IMR-90 (cell line): ENCODE measurements around the gene NDUFS2. TPM values are rescaled to one million over a fixed set of nuclear protein-coding genes. Genes with fewer than 3 reads are reported as not detected.

ENCODE experiments used
- ATAC-seq: fragments of 200-7000 bp; cut with Tn5 transposase; 2 replicates; pipeline ENCODE4 v1.9.1; 2020; ENCODE audit warnings: low read depth, mild to moderate bottlenecking, moderate library complexity
- BruUV-seq: library from RNA; stranded (reverse); fragments of 400-500 nt; replicated peaks from 2 replicates; lab custom pipeline; 2021; lab: Mats Ljungman, UMichigan
- CTCF ChIA-PET: fragments of 300-600 bp; formaldehyde crosslinking; extraction: SDS; loops from one replicate; lab custom pipeline; 2021; ENCODE audit warnings: antibody characterized with exemption; lab: Yijun Ruan, JAX
- POLR2A ChIA-PET: fragments of 300-600 bp; sonication (Branson Sonifier 250); formaldehyde crosslinking; loops from one replicate; lab custom pipeline; 2022; ENCODE audit warnings: antibody characterized with exemption; ENCODE audit not compliant: unreplicated experiment; lab: Charles Lee
- DNase-seq: peaks from one replicate; pipeline ENCODE4 v3.0.0; 2013
- H2AFZ ChIP-seq: replicated peaks from 2 replicates; pipeline ENCODE3; 2013; ENCODE audit warnings: low read length, mild to moderate bottlenecking; ENCODE audit not compliant: poor library complexity
- H2AK5ac ChIP-seq: 2 replicates; pipeline ENCODE4 v1.6.1; 2013; ENCODE audit warnings: low read depth, low read length, inconsistent platforms
- H2AK9ac ChIP-seq: replicated peaks from 2 replicates; pipeline ENCODE3; 2013; ENCODE audit warnings: mild to moderate bottlenecking, low read depth, low read length, moderate library complexity; ENCODE audit not compliant: poor library complexity
- H2BK120ac ChIP-seq: 2 replicates; pipeline ENCODE4 v1.6.1; 2013; ENCODE audit warnings: low read depth, low read length, inconsistent platforms
- H2BK15ac ChIP-seq: 3 replicates; pipeline ENCODE4 v1.6.1; 2013; ENCODE audit warnings: low read depth, low read length, inconsistent platforms
- H2BK20ac ChIP-seq: 2 replicates; pipeline ENCODE4 v1.6.1; 2013; ENCODE audit warnings: low read depth, mild to moderate bottlenecking, inconsistent platforms, low read length, moderate library complexity
- H2BK5ac ChIP-seq: 2 replicates; pipeline ENCODE4 v1.6.1; 2013; ENCODE audit warnings: mild to moderate bottlenecking, low read depth, low read length, inconsistent platforms; ENCODE audit not compliant: poor library complexity, severe bottlenecking
- H3K14ac ChIP-seq: replicated peaks from 2 replicates; pipeline ENCODE4 v1.6.1; 2013; ENCODE audit warnings: low read depth, low read length, inconsistent platforms
- H3K18ac ChIP-seq: 2 replicates; pipeline ENCODE4 v1.6.1; 2013; ENCODE audit warnings: low read depth, low read length, control low read depth
- H3K23ac ChIP-seq: 2 replicates; pipeline ENCODE4 v1.6.1; 2013; ENCODE audit warnings: low read depth, low read length, inconsistent platforms
- H3K27ac ChIP-seq: 2 replicates; pipeline ENCODE4 v1.5.1; 2013; ENCODE audit warnings: mild to moderate bottlenecking, control low read depth, low read length; ENCODE audit not compliant: insufficient read depth
- H3K27me3 ChIP-seq: 2 replicates; pipeline ENCODE4 v1.6.1; 2013; ENCODE audit warnings: low read length; ENCODE audit not compliant: control insufficient read depth, insufficient read depth
- H3K36me3 ChIP-seq: 2 replicates; pipeline ENCODE4 v1.6.1; 2013; ENCODE audit warnings: low read length, mixed read lengths; ENCODE audit not compliant: control insufficient read depth, insufficient read depth
- H3K4ac ChIP-seq: 2 replicates; pipeline ENCODE4 v1.6.1; 2013; ENCODE audit warnings: low read depth, low read length, inconsistent platforms
- H3K4me1 ChIP-seq: 2 replicates; pipeline ENCODE4 v1.6.1; 2013; ENCODE audit warnings: low read length, mixed read lengths; ENCODE audit not compliant: control insufficient read depth, insufficient read depth
- H3K4me2 ChIP-seq: 2 replicates; pipeline ENCODE4 v1.6.1; 2013; ENCODE audit warnings: low read depth, mild to moderate bottlenecking, control low read depth, low read length, moderate library complexity
- H3K4me3 ChIP-seq: 2 replicates; pipeline ENCODE4 v1.5.1; 2013; ENCODE audit warnings: low read depth, mild to moderate bottlenecking, control low read depth, low read length, moderate library complexity; ENCODE audit not compliant: insufficient read depth
- H3K56ac ChIP-seq: 2 replicates; pipeline ENCODE4 v1.6.1; 2013; ENCODE audit warnings: low read length, inconsistent platforms; ENCODE audit not compliant: insufficient read depth; ENCODE audit errors: extremely low read depth
- H3K79me1 ChIP-seq, 2 experiments: 2 replicates each; pipeline ENCODE4 v1.6.1; 2013; ENCODE audit warnings: low read length in 2 of 2, inconsistent platforms in 1 of 2, low read depth in 1 of 2
- H3K9ac ChIP-seq: 2 replicates; pipeline ENCODE4 v1.6.1; 2013; ENCODE audit warnings: low read depth, low read length, control low read depth
- H3K9me1 ChIP-seq: 2 replicates; pipeline ENCODE4 v1.6.1; 2013; ENCODE audit warnings: low read length, inconsistent platforms; ENCODE audit not compliant: insufficient read depth
- H3K9me3 ChIP-seq: 2 replicates; pipeline ENCODE4 v1.6.1; 2013; ENCODE audit warnings: low read length; ENCODE audit not compliant: control insufficient read depth, insufficient read depth
- H4K20me1 ChIP-seq: 2 replicates; pipeline ENCODE4 v1.6.1; 2013; ENCODE audit warnings: low read length, inconsistent platforms; ENCODE audit not compliant: insufficient read depth
- H4K5ac ChIP-seq: 2 replicates; pipeline ENCODE4 v1.6.1; 2013; ENCODE audit warnings: mild to moderate bottlenecking, low read depth, low read length, control low read depth
- H4K8ac ChIP-seq, 2 experiments: 2 replicates each; pipeline ENCODE4 v1.6.1; 2013; ENCODE audit warnings: low read depth in 2 of 2, low read length in 2 of 2, control low read depth in 1 of 2, inconsistent platforms in 1 of 2
- H4K91ac ChIP-seq: 2 replicates; pipeline ENCODE4 v1.6.1; 2013; ENCODE audit warnings: low read depth, low read length, inconsistent platforms; ENCODE audit not compliant: insufficient read depth
- CHD1 ChIP-seq: IDR thresholded peaks from 2 replicates; pipeline ENCODE4 v1.6.1; 2012; ENCODE audit warnings: low read depth, low read length, improper control_type of control experiment
- ELK1 ChIP-seq: fragments of 150-350 bp; IDR thresholded peaks from 2 replicates; pipeline ENCODE4 v1.6.1; 2016; ENCODE audit warnings: low read depth, mild to moderate bottlenecking, low read length, moderate library complexity, borderline replicate concordance
- FOS ChIP-seq: fragments of 150-350 bp; IDR thresholded peaks from 2 replicates; pipeline ENCODE4 v1.6.1; 2016; ENCODE audit warnings: low read depth, low read length
- RAD21 ChIP-seq: IDR thresholded peaks from 2 replicates; pipeline ENCODE4 v1.6.1; 2012; ENCODE audit warnings: low read length, improper control_type of control experiment
- RCOR1 ChIP-seq: IDR thresholded peaks from 2 replicates; pipeline ENCODE4 v1.6.1; 2012; ENCODE audit warnings: mild to moderate bottlenecking, low read length, improper control_type of control experiment; ENCODE audit not compliant: insufficient replicate concordance
- RFX5 ChIP-seq: IDR thresholded peaks from 2 replicates; pipeline ENCODE4 v1.8.0; 2012; ENCODE audit warnings: low read depth, mild to moderate bottlenecking, low read length, moderate library complexity
- SMC3 ChIP-seq: fragments of 150-350 bp; IDR thresholded peaks from 2 replicates; pipeline ENCODE4 v1.6.1; 2016; ENCODE audit warnings: low read depth, mild to moderate bottlenecking, antibody characterized with exemption, low read length, moderate library complexity
- WGBS, 2 experiments: methylation state at CpG; one replicate each; pipeline versions ENCODE4 v1.1.5 to v1.1.7; 2013; ENCODE audit warnings: missing lambda C conversion rate in 2 of 2; ENCODE audit not compliant: insufficient read length in 1 of 2; ENCODE audit errors: extremely low coverage in 2 of 2; 5-methylcytosine and 5-hydroxymethylcytosine counted together
- dilution Hi-C: fragments of 300-500 bp; cut with HindIII; formaldehyde crosslinking; loops from one replicate; pipeline ENCODE4 v1.14.3; 2018; ENCODE audit warnings: low sequenced_read_pairs; ENCODE audit not compliant: unreplicated experiment
- in situ Hi-C: fragments of 300-500 bp; cut with MboI; formaldehyde crosslinking; loops from 3 replicates; pipeline ENCODE4 v1.14.3; 2019; ENCODE audit warnings: low sequenced_read_pairs, inconsistent platforms, mixed read lengths
- intact Hi-C: fragments of 100-400 bp; cut with micrococcal nuclease; formaldehyde crosslinking; loops from 2 replicates; pipeline ENCODE4 v1.10.0; 2022
- polyA plus RNA-seq, 3 experiments: library from polyadenylated mRNA; depleted of rRNA; stranded (reverse); fragments of >200 nt; gene quantifications; 2 replicates each; pipeline ENCODE4 v1.2.3, GENCODE V29; 2012; ENCODE audit warnings: low replicate concordance in 1 of 3
- total RNA-seq: library from RNA; depleted of rRNA; stranded (reverse); fragments of >200 nt; gene quantifications from 2 replicates; pipeline ENCODE4 v1.2.3, GENCODE V29; 2012

NDUFS2 gene
- total and polyA plus RNA-seq, 2 of the 4 experiments (the other 2 are of a cell fraction): 85.5 to 101 TPM

- H3K4ac ChIP-seq: no peak overlapping the region
- dilution Hi-C loops (no loop called here), in situ Hi-C loops (no loop called here)
Measured at GRCh38 chr1:161242313-161242712, 40.1 kb downstream of the NDUFS2 start.

More at GRCh38 chr1:161242313-161242712, 40.1 kb downstream of the NDUFS2 start:
- Histone ChIP-seq H2BK5ac (no peak overlapping the region), H2AFZ (no peak overlapping the region), H3K27me3 (peaks cover 12% of the 10 kb centered on the region), H2BK20ac (no peak overlapping the region), H4K8ac (no peak overlapping the region), H3K18ac (no peak overlapping the region), H3K36me3 (no peaks in the 10 kb centered on the region), H3K27ac (no peak overlapping the region), H2AK5ac (no peak overlapping the region), H3K9ac (no peak overlapping the region), H3K56ac (no peak overlapping the region), H4K20me1 (no peaks in the 10 kb centered on the region), H2BK15ac (no peak overlapping the region), H3K23ac (no peak overlapping the region), H3K4me2 (no peak overlapping the region), H4K91ac (no peak overlapping the region), H3K9me3 (no peaks in the 10 kb centered on the region), H3K4me3 (no peak overlapping the region), H3K14ac (no peak overlapping the region), H3K79me1 (no peaks in the 10 kb centered on the region), H4K5ac (no peak overlapping the region), H3K4me1 (no peaks in the 10 kb centered on the region), H2AK9ac (no peak overlapping the region), H2BK120ac (no peak overlapping the region), H3K9me1 (no peaks in the 10 kb centered on the region)
- intact Hi-C loops: no loop called here
- CTCF ChIA-PET: no interaction called here
- TF ChIP-seq RAD21: no peak
- TF ChIP-seq SMC3: no peak
- no peak for TF ChIP-seq RCOR1
- no peak for TF ChIP-seq CHD1
- no peak for TF ChIP-seq FOS
- no peak for TF ChIP-seq RFX5
- TF ChIP-seq ELK1: no peak
- ATAC-seq (no peak), DNase-seq (no peak)
- POLR2A ChIA-PET: no interaction called here
- WGBS, 2 experiments: no CpG with 5 or more reads among the region's 2 CpGs
- no TSS peak for BruUV-seq
